NCI-H146 treated with DMSO at 0.1 percent for 48 hours (cell line): ENCODE results near the gene EAPP.
"Not testable (repeated sequence)": the region's sequence is repeated elsewhere in the genome, so short reads cannot be mapped to it uniquely, and the experiment has no call there.

ENCODE experiments used
- DNase-seq: peaks from one replicate; lab custom pipeline; 2025; ENCODE audit not compliant: unreplicated experiment; lab: John Stamatoyannopoulos, UW

Gene EAPP

DNA sequence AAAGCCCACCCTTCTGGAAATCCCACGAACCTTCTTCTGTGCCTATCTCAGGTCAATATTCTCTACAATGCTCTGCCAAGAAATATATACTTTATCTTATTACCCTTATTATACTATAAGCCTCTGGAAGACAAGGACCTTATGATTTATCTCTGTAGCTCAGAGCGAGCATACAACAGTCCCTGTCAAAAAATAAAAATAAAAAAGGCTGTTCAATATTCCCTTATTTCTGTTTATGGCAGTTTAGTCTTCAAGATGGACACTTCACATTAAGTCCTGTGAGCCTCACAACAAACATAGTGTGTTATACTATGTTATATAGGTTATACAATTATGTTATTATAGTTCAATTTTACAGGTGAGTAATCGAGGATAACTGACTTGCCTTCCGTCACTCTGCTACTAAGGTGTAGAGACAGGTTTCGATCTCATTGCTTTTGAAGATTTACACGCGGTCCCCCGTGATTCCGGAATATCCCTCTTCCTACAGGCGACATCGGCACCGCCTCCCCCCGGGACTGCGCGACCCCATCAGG lies 562 bp downstream of the EAPP start:
- DNase-seq, result no peak

DNA sequence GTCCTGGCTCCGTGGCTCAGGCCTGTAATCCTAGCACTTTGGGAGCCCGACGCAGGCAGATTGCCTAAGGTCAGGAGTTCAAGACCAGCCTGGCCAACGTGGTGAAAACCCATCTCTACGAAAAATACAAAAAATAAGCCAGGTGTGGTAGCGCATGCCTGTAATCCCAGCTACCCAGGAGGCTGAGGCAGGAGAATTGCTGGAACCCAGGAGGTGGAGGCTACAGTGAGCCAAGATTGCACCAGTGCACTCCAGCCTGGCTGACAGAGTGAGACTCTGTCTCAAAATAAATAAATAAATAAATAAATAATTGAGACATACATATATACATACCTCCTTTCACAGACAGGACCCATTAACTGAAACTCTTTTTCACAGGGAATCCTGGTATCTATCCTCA lies 1.4 kb downstream of the EAPP start:
- DNase-seq, result not testable (repeated sequence)

DNA sequence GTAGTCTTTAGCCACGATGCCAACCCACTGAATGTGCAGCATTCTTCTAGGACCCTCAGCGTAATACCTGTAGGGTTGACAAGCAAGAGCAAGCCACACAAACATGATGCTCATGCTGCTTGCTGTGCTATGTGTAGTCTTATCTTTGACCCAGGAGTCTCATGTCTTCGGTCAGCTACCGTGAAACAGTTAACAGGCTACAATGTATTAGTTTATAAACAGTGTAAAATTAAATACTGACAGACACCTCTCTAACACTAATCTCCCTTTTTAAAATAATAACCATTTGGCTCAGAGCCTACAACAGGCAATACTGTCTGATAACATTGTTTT lies 1.9 kb downstream of the EAPP start:
- DNase-seq, result no peak

DNA sequence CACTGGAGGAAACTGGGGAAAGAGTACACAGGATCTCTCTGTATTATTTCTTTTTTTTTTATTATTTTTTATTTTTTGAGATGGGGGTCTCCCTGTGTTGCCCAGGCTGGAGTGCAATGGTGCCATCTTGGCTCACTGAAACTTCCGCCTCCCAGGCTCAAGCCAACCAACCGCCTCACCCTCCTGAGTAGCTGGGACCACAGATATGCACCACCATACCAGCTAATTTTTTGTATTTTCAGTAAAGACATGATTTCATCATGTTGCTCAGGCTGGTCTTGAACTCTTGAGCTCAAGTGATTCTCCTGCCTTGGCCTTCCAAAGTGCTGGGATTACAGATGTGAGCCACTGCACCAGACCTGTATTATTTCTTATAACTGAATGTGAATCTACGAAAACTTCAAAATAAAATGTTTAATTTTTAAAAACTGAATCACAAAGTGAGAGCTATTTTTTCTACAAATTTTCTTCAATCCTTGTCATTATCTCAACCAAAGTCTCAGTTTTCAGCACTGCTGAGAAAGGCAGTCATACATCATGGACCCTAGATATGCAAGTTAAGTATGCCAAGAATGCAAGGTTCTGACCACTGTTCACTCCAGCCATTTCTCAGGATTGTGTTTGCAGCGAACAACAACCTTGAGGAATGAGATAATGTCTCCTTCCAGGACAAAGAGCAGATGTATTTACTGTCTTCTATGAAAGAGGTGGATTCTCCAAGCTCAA lies 2.4 kb downstream of the EAPP start:
- DNase-seq, result no peak

DNA sequence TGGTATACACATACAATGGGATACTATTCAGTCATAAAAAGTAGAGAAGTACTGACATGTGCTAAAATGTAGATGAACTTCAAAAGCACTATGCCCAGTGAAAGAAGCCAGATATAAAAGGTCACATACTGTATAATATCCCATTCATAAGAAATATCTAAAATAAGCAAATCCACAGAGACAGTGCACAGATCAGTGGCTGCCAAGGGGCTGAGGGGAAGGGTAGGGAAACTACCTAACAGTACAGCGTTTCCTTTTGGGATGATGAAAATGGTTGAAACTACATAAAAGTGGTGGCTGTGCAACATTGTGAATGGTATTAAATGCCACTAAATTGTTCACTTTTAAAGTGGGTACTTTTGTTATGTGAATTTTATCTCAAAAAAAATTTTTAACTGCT lies 11.9 kb downstream of the EAPP start:
- no peak for DNase-seq

DNA sequence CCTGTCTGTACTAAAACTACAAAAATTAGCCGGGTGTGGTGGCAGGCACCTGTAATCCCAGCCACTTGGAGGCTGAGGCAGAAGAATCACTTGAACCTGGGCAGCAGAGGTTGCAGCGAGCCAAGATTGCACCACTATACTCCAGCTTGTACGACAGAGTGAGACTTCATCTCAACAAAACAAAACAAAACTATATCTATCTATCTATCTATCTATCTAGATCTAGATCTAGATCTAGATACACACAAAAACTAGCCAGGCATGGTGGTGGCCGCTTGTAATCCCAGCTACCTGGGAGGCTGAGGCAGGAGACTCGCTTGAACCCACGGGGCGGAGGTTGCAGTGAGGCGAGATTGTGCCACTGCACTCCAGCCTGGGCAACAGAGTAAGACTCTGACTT lies 15.3 kb downstream of the EAPP start:
- DNase-seq, result not testable (repeated sequence)

DNA sequence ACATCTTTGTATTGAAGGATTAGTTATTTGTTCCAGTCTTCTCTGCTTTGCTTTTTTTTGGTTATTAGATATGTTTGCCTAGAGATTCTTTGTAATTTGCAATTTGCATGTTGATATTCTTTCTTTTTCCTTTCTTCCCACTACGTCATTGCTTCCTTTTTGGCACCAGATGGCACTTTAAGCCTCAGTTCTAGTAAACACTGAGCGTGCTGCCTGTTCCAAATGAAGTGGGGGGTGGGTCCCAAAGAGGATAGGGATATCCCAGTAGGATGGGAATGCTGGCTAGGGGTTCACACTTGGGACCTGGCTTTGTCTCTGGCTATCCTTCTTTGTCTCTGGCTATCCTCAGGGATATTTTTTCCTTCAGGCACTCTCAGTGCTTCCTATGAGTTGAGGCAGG lies 17.0 kb downstream of the EAPP start:
- no peak for DNase-seq

DNA sequence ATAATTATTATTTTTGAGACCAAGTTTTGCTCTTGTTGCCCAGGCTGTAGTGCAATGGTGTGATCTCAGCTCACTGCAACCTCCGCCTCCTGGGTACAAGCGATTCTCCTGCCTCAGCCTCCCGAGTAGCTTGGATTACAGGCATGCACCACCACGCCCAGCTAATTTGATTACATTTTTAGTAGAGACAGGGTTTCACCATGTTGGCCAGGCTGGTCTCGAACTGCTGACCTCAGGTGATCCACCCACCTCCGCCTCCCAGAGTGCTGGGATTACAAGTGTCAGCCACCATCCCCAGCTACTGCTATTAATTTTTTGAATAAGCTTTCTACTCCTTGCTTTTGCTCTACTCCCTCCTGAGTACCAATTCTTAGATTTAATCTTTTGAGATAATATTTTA lies 18.4 kb downstream of the EAPP start:
- DNase-seq, result not testable (repeated sequence)

DNA sequence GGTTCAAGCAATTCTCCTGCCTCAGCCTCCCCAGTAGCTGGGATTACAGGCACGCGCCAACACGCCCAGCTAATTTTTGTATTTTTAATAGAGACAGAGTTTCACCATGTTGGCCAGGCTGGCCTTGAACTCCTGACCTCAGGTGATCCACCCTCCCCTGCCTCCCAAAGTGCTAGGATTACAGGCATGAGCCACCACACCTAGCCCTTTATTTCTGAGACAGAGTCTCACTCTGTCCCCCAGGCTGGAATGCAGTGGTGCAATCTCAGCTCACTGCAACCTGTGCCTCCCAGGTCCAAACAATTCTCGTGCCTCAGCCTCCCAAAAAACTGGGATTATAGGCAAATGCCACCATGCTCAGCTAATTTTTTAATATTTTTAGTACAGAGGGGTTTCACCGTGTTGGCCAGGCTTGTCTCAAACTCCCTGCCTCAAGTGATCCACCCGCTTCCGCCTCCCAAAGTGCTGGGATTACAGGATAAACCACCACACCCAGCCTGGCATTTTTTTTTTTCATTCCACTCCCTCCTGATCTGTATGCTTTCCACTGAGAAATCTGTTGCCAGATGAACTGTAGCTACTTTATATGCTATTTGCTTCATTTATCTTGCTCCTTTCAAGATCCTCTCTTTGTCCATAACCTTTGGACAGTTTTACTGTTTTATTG lies 19.1 kb downstream of the EAPP start:
- DNase-seq, result not testable (repeated sequence)

DNA sequence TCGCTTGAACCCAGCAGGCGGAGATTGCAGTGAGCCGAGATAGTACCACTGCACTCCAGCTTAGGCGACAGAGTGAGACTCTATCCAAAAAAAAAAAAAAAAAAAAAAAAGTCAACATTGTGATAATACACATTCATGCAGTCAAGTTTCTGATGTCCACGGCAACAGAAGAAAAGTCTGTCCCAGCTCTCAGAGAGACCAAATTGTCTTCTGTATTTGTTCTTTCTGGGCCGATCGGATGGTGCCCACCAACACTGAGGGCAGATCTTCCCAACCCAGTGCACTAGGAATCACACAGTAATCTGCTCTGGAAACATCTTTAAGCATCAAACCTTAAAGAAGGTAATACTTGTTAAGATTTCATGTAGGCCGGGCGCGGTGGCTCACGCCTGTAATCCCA lies 31.6 kb downstream of the EAPP start:
- no peak for DNase-seq

DNA sequence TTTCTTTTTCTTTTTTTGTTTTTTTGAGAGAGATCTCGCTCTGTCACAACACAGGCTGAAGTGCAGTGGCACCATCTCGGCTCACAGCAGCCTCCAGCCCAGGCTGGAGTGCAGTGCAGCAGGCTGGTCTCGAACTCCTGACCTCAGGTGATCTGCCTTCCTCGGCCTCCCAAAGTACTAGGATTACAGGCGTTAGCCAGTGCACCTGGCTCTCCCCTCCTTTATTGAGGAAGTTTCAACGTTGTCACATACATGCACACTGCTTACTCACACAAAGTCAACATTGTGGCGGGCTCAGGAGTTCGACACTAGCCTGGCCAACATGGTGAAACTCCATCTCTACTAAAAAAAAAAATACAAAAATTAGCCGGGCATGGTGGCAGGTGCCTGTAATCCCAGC lies 32.0 kb downstream of the EAPP start:
- DNase-seq, result no peak

DNA sequence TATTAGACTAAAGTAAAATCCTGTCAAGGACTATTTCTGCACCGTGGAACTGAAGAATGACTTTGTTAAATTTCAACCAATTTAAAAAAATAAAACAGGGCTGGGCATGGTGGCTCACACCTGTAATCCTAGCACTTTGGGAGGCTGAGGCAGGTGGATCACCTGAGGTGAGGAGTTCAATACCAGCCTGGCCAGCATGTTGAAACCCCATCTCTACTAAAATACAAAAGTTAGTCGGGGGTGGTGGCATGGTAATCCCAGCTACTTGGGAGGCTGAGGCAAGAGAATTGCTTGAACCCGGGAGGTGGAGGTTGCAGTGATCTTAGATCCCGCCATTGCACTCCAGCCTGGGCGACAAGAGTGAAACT lies 34.4 kb downstream of the EAPP start:
- DNase-seq, result not testable (repeated sequence)

DNA sequence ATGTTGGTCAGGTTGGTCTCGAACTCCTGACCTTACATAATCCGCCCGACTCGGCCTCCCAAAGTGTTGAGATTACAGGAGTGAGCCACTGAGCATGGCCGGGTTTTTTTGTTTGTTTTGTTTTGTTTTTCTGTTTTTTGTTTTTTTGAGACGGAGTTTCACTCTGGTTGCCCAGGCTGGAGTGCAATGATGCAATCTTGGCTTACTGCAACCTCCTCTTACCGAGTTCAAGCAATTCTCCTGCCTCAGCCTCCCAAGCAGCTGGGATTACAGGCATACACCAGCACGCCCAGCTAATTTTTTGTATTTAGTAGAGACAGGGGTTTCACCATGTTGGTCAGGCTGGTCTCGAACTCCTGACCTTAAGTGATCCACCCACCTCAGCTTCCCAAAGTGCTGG lies 35.5 kb downstream of the EAPP start:
- not testable (repeated sequence) for DNase-seq

DNA sequence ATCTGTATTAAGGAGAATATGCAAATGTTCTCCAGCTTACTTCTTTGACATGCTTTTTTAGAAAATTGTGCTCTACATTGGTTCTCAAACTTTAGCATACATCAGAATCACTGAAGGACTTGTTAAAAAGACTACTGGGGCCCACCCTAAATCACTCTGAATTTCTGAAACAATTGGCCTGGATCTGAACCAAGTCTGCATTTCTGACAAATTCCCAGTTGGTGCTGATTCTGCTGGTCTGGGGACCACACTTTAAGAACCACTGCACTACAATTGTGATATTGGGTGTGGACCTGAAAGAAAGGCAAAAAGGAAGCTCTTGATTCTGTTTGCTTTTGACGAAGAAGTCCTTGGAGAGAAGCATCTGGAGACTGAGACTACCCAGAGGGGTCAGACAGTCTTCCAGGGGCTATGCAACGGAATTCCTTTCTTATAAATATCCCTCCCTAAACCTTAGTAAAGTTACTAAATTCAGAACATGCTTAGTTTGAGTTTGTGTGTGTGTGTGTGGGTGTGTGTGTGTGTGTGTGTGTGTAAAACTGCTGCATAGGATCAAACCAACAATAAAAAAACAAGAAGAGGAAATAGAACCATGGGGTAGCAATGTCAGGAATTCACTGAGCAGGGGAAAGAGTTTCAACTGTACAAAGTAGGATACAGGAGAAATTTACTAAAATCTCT lies 36.8 kb downstream of the EAPP start:
- DNase-seq, result no peak

DNA sequence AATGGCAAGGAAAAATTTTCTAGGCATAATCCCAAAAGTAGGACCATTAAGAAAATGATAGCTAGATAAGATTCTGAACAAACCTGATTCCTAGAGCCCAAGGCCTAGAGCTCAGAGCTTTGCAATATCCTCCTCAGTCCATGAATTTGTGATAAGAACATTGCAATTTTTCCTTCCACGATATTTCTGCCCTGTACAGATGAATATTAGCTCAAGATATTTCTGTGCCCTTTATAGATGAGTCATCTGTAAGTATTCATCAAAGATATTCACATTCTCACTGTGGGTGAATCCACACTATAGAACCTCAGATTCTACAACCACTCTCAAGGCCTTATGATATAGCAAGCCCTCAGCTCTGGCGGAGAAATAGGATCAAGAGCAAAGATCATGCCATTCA lies 37.5 kb downstream of the EAPP start:
- DNase-seq, result no peak

DNA sequence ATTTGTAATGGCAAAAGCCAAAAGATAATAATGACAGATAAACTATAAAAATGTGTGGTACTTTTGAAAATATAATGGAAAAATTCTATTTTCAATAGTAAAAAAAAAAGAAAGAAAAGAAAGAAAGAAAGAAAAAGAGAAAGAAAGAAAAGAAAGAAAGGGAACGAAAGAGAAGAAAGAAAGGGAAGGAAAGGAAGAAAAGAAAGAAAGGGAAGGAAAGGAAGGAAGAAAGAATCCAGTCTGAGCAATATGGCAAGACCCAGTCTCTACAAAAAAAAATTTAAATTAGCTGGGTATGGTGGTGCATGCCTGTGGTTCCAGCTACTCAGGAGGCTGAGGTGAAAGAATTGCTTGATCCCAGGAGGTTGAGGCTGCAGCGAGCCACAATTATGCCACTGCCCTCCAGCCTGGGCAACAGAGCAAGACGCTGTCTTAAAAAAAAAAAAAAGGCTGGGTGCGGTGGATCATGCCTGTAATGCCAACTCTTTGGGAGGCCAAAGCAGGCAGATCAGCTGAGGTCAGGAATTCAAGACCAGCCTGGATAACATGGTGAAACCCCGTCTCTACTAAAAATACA lies 38.4 kb downstream of the EAPP start:
- no peak for DNase-seq

DNA sequence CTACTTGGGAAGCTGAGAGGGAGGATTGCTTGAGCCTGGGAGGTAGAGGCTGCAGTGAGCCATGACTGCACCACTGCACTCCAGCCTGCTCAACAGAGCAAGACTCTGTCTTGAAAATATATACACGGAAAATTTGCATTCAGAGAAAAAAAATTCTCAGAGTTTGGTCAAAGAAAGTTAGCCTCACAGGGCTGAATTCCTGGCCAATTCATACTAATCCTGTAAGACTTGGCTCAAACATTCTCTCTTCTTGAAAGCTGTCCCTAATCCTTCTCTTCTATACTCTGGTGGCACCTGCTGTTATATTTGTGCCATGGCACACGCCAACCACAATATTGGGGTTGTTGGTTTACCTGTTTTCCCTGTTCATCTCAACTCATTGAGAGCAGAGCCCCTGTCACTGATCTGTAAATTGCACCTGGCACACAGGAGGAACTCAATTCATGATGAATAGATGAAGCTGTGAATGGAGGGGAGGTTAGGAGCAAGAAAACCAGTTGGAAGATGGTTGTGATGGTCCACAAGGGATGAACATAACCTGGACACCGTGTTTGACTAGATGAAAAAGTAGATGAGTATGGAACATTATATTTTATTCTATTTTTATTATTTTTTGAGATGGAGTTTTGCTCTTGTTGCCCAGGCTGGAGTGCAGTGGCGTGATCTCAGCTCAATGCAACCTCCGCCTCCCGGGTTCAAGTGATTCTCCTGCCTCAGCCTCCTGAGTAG lies 40.7 kb downstream of the EAPP start:
- peak; percentile 18 for DNase-seq

DNA sequence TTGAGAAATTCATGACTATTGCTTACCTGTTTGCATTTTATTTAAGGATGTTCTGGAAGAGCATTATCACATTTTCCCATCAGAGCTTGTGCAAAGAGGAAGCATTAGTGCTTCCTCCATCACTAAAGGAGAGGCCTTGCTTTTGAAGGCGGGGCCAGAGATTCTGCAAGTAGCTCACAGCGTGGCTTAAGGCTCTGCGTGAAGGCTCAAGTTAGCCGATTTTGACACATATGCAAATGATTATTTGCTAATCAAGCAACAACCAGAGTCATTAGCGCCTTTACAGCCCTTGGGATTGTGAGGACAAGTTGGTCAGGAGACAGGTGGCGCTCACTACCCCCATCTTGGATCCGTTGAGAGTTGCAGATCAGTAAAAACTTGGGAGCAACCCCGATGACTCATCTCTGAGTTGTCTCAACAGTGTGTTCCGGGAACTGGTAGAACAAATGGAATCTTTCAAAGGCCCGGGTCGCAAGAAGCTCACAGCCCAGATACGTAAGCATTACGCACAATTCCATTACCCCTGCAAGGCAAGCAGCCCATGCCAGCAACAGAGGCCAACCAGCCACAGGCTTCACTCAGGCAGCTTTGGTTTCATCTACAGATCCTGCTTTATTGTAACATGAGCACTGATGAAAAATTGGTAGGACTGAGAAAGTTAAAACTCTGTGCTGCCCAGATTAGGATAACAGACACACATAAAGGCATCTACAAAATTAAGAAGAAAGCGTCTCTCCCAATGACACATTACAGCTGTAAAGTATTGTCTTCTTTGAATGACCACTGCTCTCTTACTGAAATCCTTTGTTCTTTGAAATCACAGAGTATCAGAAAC lies 42.6 kb downstream of the EAPP start:
- DNase-seq, result no peak

DNA sequence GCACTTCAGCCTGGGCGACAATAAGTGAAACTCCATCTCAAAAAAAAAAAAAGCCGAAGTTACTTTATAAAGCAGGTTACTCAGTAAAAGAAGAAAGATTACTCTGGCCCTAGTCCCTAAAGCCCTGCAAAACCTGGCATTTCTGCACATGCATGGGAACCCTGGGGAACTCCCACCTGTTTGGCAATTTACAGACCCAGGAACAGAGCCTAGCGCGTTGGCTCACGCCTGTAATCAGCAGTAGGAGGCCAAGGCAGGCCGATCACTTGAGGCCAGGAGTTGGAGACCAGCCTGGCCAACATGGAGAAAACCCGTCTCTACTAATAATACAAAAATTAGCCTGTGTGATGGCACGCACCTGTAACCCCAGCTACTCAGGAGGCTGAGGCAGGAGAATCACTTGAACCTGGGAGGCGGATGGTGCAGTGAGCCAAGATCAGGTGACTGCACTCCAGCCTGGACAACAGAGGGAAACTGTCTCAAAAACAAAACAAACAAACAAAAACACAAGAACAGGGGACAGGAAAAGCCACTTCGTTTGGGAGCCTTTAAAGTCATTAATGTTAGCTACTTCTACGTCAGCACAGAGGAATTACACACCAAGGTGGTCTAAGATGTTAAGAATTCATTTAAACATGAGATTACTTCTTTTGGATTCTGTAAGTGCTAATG lies 43.4 kb downstream of the EAPP start:
- no peak for DNase-seq

DNA sequence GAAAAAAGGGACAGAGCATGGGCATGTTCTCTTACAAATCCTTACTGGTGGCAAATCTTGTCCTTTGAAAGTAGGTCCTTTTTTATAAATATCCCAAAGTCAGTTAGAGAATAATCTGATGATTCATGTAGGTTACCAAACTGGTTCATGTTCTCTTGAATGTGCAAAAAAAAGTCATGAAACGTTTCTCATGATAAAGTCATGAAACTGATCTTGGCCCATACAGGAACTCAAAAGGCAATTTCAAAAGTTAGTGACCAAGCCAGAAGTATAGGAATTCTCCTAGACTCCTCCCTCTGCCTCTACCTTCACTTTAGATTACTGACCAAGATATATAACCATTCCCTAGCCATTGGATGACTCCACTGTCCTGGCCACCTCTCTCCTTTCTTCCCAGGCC lies 50.2 kb downstream of the EAPP start:
- no peak for DNase-seq
